GM19193 (cell line): ENCODE data around the gene MYCN.

Experiments
- POLR2A ChIP-seq: IDR thresholded peaks from 4 replicates; pipeline ENCODE4 v1.6.1; 2011; ENCODE audit not compliant: insufficient read depth, insufficient read length; ENCODE audit errors: extremely low read depth

Gene MYCN

DNA sequence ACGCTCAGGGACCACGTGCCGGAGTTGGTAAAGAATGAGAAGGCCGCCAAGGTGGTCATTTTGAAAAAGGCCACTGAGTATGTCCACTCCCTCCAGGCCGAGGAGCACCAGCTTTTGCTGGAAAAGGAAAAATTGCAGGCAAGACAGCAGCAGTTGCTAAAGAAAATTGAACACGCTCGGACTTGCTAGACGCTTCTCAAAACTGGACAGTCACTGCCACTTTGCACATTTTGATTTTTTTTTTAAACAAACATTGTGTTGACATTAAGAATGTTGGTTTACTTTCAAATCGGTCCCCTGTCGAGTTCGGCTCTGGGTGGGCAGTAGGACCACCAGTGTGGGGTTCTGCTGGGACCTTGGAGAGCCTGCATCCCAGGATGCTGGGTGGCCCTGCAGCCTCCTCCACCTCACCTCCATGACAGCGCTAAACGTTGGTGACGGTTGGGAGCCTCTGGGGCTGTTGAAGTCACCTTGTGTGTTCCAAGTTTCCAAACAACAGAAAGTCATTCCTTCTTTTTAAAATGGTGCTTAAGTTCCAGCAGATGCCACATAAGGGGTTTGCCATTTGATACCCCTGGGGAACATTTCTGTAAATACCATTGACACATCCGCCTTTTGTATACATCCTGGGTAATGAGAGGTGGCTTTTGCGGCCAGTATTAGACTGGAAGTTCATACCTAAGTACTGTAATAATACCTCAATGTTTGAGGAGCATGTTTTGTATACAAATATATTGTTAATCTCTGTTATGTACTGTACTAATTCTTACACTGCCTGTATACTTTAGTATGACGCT, 5.8 kb downstream of the MYCN start:
- no peak for TF ChIP-seq POLR2A

DNA sequence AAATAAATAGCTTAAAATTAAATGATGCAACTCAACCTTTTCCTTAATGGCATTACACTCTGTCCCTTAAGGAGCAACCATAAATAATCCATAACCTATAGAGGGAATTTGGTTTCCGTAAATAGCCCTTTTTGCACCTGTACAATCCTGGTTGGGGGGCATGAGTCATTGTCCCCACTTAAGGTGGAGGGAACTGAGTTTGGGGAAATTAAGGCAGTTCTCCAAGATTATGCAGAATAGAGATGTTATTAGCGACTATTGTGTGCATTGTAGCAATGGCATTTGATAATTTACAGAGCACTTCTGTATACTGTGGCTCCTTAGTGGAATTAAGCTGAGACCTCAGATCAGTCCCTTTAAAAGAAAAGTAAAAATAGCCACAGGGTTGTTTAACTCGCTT, 6.6 kb downstream of the MYCN start:
- TF ChIP-seq POLR2A = no peak

DNA sequence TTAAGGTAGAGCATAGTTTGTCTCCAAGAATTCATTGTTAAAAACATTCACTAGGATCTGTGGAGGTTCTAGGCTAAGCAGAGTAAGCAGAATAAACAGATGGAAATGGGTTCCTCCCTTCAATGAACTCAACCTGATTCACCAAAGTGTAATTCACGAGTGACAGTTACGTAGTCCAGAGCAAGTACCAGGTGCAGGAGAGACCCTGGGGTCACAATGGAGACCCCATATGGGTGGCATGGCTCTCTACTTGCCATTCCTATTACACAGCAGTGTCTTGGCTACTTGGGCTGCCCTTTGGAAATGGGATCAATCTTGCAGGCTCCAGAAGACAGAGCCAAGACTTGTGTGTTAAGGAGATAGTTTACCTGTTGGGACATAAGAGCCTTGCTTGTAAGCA, 7.1 kb downstream of the MYCN start:
- no peak for TF ChIP-seq POLR2A

DNA sequence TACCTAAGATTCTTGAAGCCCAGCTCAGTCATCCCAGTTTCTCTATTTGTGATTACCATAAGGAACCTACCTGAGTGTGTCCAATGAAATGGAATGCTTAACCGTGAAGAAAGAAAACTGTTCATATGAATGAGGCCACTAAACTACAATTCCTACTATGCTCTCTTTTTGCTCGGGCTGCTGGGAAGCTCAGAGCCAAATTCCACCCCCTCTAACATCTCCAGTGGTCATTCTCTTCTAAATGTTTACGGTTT, 8.3 kb downstream of the MYCN start:
- TF ChIP-seq POLR2A = no peak

DNA sequence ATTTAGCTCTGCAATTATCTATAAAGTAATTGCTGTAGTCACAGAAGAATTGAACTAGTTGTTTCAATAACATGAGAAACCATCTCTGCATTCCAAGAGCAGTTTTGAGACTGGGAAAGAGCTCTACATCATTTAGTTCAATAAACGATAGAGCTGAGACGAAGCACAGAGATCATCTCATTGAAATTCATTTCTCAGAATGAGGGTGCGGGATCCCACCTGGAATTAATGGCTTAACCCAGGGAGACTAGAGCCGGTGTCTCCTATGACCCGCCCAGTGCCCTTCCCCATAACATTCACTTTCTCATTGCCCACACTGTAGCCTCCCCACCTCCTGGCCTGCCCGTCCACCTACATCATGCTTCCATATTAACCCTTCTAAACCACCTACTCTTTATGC, 8.8 kb downstream of the MYCN start:
- TF ChIP-seq POLR2A = no peak

DNA sequence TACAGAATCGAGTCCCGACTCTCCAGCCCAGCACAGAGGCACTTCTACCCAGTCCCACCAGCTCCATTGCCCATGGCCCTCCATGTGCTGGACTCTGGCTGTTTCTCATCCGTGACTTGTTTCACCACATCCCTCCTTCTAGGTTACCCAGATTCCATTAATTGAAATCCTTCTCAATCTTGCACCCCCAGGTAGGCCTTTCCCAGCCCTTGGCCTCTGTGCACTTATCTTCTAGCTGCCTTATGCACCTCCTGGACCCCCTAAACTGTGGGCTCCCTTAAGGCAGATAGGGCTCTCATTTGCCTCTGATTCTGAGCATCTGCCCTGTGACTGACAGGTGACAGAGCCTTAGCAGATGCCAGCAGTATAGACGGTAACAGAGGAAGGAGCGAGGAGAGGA, 9.2 kb downstream of the MYCN start:
- TF ChIP-seq POLR2A = no peak

DNA sequence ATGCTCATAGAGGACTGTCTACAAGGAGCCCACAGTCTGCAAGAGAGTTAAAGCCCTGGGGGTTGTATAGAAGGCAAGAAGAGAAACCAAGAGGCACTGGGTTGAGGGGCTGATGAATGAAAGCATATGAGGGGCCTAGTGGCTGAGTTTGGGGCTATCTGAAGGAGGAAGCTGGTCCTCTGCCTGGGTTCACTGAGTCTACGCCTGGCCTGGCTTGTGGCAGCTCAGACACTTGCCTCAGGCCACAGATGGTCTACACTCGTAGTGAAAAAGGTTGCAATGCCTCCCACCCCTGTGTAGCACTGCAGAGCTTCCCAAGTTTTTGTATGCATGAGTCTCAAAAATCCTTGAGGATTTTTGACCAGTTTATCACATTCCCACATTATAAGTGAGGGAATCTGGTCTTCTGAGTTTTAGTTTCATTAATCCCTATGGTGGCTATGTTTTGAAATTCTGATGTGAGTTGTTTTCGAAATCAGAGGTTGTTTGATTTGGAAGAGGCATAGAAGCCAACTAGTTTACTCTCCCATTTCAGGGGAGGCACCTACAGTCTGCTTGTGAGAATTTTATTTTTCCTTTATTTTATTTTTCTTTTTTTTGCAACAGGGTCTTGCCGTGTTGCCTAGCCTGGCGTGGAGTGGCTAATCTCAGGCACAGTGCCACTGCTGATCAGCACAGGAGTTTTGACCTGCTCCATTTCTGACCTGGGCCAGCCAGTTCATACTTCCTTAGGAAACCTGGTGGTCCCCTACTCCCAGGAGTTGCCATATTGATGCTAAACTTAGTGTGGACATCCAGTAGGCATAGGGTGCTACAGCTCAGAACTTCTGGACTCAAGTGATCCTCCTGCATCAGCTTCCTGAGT, 10.0 kb downstream of the MYCN start:
- no peak for TF ChIP-seq POLR2A

DNA sequence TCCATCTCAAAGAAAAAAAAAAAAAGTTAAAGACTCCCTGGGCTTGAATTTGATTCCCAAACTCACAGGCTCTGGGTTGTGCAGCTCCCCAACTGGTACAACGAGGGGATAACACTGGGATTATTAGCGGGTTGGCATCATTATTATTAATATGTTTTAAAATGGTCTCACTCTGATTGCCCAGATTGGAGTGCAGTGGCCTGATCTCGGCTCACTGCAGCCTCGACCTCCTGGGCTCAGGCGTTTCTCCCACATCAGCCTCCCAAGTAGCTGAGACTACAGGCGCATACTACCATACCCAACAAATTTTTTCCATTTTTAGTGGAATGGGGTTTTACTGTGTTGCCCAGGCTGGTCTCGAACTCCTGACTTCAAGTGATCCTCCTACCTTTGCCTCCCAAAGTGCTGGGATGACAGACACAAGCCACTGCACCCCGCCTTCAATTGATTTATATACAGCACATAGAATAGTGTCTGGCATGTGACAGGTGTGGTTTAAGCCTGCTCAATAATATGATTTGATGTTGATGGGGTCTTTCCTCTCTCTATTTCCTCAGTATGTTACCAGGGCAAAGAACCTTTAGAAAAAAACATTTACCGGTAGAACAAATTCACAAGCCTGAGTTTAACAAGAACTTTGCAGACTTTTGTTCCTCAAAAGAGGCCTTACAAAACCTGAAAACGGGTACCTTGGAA, 12.2 kb downstream of the MYCN start:
- TF ChIP-seq POLR2A = no peak

DNA sequence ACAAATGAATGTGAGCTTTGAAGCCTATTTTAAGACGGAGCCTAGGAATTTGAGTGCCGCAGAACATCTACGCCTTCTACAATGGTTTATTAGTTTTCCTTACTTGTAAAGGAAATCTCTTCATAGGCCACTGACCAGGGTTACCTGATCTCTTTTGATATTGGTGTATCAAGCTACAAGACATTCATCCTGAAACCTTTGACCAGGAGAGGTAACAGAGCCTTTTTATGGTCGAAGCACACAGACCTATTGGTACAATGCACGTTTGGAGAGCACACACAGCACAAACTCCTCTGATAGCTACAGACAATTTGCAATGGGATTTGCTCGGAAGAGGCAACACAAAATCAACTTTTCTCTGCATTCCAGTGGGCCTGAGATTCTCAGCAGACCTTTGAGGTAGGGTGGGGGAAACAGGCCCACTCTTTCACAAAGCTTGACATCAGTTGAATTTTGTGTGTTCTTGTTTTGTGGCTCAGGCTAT, 12.8 kb downstream of the MYCN start:
- TF ChIP-seq POLR2A = no peak

DNA sequence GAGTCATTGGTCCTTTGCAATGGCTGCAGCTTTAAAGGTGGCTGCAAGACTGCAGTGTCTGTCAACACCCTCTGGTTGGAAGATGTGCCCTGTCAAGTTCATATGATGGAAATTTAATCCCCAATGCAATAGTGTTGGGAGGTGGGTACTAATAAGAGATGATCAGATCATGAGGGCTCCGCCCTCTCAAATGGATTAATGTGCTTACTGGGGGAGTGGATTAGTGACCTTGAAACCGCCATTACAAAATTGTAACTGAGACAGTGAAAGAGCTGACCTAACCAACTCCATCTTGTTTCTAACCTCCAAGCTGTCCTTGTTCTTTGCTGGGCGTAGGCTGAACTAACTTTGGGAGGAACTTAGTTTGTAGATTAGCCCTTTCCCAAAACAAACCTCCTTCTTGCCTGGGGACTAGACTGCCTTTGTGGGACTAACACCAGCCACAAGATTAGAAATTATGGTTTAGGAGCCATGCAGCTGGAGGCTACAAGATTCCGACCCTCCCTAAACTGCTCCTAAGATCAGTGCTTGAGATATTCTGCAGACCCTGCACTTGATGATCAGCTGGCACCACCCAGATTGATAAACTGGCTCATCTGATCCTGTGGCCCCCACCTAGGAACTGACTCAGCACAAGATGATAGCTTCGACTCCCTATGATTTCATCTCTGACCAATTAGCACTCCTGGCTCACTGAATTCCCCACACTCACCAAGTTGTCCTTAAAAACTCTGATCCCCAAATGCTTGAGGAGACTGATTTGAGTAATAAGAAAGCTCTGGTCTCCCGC, 13.7 kb downstream of the MYCN start:
- TF ChIP-seq POLR2A = no peak

DNA sequence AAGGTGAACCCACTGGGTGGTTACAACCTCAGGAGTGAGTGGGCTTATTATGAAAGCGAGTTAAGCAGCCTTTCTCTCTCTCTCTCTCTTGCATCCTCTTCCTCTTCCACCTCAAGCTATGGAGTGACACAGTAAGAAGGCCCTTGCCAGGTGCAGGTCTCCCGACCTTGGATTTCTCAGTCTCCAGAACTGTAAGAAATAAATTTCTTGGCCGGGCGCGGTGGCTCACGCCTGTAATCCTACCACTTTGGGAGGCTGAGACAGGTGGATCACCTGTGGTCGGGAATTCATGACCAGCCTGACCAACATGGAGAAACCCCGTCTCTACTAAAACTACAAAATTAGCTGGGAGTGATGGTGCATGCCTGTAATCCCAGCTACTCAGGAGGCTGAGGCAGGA, 14.4 kb downstream of the MYCN start:
- no peak for TF ChIP-seq POLR2A

DNA sequence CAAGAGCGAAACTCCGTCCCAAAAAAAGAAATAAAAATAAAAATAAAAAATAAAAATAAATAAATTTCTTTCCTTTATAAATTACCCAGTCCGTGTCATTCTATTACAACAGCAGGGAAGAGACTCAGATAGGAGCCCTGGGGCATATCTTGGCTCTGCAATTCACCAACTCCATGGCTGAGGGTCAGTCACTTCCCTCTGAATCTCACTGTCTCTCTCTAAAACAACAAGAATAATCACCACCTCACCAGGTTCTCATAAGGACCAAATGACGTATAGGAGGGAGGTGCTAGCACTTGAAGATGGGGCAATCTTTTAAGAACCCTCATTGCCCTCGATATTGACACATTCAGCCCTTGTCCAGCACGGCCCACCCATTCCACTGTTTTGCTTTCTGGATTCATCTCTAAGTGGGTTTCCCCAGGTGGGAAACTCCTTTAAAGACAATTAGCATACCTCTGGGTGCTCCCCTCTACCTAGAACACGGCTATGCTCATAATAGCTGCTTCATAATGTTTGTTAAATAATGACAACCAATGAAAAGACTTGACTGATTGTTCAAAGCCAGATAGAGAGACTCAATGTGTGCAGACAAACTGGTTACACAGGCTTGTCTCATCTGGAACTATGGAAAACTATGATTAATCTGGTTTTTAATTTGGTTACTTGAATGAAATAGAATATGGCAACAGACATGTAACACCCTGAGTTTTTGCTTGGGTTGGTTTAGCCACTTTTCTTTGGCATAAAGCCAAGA, 15.1 kb downstream of the MYCN start:
- no peak for TF ChIP-seq POLR2A

DNA sequence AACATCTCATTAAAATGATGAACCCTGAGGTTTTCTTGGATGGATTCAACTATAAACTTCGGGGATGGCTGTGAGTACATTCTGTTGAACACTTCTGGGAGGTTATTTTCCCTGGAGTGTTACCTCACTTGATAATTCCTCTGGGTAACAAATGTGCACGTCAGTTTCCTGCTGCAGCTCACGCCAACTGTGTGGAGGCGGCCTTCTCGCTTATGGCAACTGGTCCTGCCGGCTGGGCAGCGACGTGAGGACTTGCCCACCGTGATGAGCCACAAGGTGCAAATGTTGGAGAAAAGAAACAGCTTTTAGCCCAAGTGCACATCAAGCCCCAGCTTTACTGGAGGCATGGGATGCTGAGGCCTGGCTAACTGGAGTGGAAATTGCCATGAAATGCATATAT, 15.9 kb downstream of the MYCN start:
- no peak for TF ChIP-seq POLR2A

DNA sequence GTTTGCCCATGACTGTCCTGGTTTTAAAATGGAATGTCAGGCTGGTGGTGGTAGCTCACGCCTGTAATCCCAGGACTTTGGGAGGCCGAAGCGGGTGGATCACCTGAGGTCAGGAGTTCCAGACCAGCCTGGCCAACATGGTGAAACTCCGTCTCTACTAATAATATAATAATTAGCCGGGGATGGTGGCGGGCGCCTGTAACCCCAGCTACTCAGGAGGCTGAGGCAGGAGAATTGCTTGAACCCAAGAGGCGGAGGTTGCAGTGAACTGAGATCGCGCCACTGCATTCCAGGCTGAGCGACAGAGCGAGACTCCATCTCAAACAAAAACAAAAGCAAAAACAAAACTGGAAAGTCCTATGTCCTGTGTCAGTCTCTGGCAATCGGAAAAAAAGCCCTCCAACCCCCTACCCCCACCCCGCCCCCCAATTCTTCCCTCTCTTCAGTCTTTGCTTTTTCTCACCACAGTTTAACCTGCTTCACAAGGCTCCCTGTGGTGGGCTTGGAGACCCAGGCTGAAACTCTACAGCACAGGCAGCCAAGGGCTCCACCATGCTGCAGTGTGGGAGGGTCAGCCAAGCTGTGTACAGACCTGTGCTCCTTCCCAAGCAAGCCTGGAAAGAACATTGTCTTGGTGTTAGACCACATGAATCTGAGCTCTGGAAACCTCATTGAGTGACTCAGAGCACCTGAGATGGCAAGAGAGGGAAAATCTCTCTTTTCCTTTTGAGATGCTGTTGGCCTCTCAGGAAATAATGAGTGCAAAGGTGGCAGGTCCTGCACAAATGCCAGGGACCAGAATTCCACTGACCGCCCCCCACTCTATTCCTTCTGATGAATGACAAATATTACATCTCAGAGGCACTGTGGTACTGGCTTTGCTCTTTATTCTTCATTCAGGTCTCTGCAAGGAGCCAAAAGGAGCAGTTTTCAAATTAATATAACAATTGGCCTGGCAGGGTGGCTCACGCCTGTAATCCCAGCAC, 16.7 kb downstream of the MYCN start:
- no peak for TF ChIP-seq POLR2A
